T-helper 17 cell (primary cell): Measurements from ENCODE around the gene FBXO8. TPM values are rescaled to one million over a fixed set of nuclear protein-coding genes. Genes with fewer than 3 reads are reported as not detected.

Experiments
- ATAC-seq: fragments of 150-1000 bp; cut with Tn5 transposase; 2 replicates; pipeline ENCODE4 v1.10.0; 2021; ENCODE audit warnings: mild to moderate bottlenecking, moderate library complexity
- DNase-seq, 3 donors: peaks; one replicate each; pipeline versions ENCODE4 v3.0.0 to v3.0.0-alpha.2; 2020 to 2021
- H3K9me3 ChIP-seq: one replicate; pipeline ENCODE4 v1.7.0; 2013; ENCODE audit warnings: low read length, mild to moderate bottlenecking; ENCODE audit not compliant: control insufficient read depth, poor library complexity, severe bottlenecking
- H3K27ac Mint-ChIP-seq: one replicate; pipeline ENCODE4 v1.8.0; 2022; ENCODE audit warnings: mild to moderate bottlenecking, moderate library complexity, mixed read lengths
- H3K27me3 Mint-ChIP-seq: one replicate; pipeline ENCODE4 v1.8.0; 2022; ENCODE audit warnings: mixed read lengths
- H3K36me3 Mint-ChIP-seq: one replicate; pipeline ENCODE4 v1.8.0; 2022; ENCODE audit warnings: low read depth, mixed read lengths
- H3K4me1 Mint-ChIP-seq: one replicate; pipeline ENCODE4 v1.8.0; 2022; ENCODE audit warnings: mild to moderate bottlenecking, mixed read lengths
- H3K4me3 Mint-ChIP-seq: one replicate; pipeline ENCODE4 v1.8.0; 2022; ENCODE audit warnings: mild to moderate bottlenecking, moderate library complexity, mixed read lengths
- total RNA-seq, 4 donors: library from RNA in 2 of 4; stranded (reverse) in 2 of 4; gene quantifications; one replicate each; pipeline ENCODE4 v1.2.3 and lab custom pipeline; 2022 to 2026

Gene FBXO8
- total RNA-seq, 2 donors from 2014 or later, result 13.9 to 20.0 TPM

GRCh38 chr4:174218127-174218790 is 65.2 kb downstream of the FBXO8 start:
- ATAC-seq (no peak), DNase-seq (no peak)
- Mint-ChIP-seq H3K4me3 (peak overlapping the region; percentile 60), H3K27ac (peak overlapping the region; percentile 47), H3K4me1 (peaks cover 28% of the 10 kb centered on the region), H3K36me3 (no peaks in the 10 kb centered on the region), H3K27me3 (peaks cover 67% of the 10 kb centered on the region)
- H3K9me3 ChIP-seq, result no peaks in the 10 kb centered on the region

- peak overlapping the region; percentile 60 for H3K4me3 Mint-ChIP-seq
- DNase-seq, result no peak
- H3K27ac Mint-ChIP-seq, result peak overlapping the region; percentile 47
- H3K9me3 ChIP-seq, result no peaks in the 10 kb centered on the region
- H3K4me1 Mint-ChIP-seq, result peaks cover 28% of the 10 kb centered on the region
- H3K36me3 Mint-ChIP-seq, result no peaks in the 10 kb centered on the region
- ATAC-seq, result peak; percentile 41
- H3K27me3 Mint-ChIP-seq, result peaks cover 73% of the 10 kb centered on the region
Measured at GRCh38 chr4:174217273-174218126, 66.0 kb downstream of the FBXO8 start.

- H3K27me3 Mint-ChIP-seq, result peaks cover 75% of the 10 kb centered on the region
- H3K4me3 Mint-ChIP-seq, result peak overlapping the region; percentile 39
- H3K4me1 Mint-ChIP-seq, result peaks cover 30% of the 10 kb centered on the region
- no peaks in the 10 kb centered on the region for H3K9me3 ChIP-seq
- H3K27ac Mint-ChIP-seq, result no peak overlapping the region
- no peak for DNase-seq
- no peaks in the 10 kb centered on the region for H3K36me3 Mint-ChIP-seq
- no peak for ATAC-seq
Measured at GRCh38 chr4:174216799-174217272, 66.6 kb downstream of the FBXO8 start.

GRCh38 chr4:174215961-174216680 is 67.3 kb downstream of the FBXO8 start:
- DNase-seq (no peak), ATAC-seq (no peak)
- no peaks in the 10 kb centered on the region for H3K9me3 ChIP-seq
- Mint-ChIP-seq H3K36me3 (no peaks in the 10 kb centered on the region), H3K4me3 (peak overlapping the region; percentile 39), H3K4me1 (peaks cover 34% of the 10 kb centered on the region), H3K27me3 (peaks cover 77% of the 10 kb centered on the region), H3K27ac (peak overlapping the region; percentile 34)

- H3K27ac Mint-ChIP-seq, result peak overlapping the region; percentile 34
- H3K36me3 Mint-ChIP-seq, result no peaks in the 10 kb centered on the region
- no peaks in the 10 kb centered on the region for H3K9me3 ChIP-seq
- H3K4me1 Mint-ChIP-seq, result peaks cover 34% of the 10 kb centered on the region
- ATAC-seq (no peak), DNase-seq (no peak)
- H3K27me3 Mint-ChIP-seq, result peaks cover 88% of the 10 kb centered on the region
- H3K4me3 Mint-ChIP-seq, result no peak overlapping the region
Measured at GRCh38 chr4:174215057-174215456, 68.4 kb downstream of the FBXO8 start.

- peak overlapping the region; percentile 72 for H3K27ac Mint-ChIP-seq
Measured at GRCh38 chr4:174214101-174214878, 69.2 kb downstream of the FBXO8 start.

GRCh38 chr4:174213731-174214100 is 69.8 kb downstream of the FBXO8 start:
- H3K9me3 ChIP-seq, result no peaks in the 10 kb centered on the region
- Mint-ChIP-seq H3K4me3 (peak overlapping the region; percentile 39), H3K27ac (peak overlapping the region; percentile 72), H3K36me3 (no peaks in the 10 kb centered on the region), H3K4me1 (peaks cover 34% of the 10 kb centered on the region), H3K27me3 (peaks cover 94% of the 10 kb centered on the region)
- DNase-seq, result no peak
- ATAC-seq, result no peak

More at GRCh38 chr4:174214101-174214878, 69.2 kb downstream of the FBXO8 start:
- peaks cover 34% of the 10 kb centered on the region for H3K4me1 Mint-ChIP-seq
- ATAC-seq, result peak; percentile 53
- peak overlapping the region; percentile 39 for H3K4me3 Mint-ChIP-seq
- H3K9me3 ChIP-seq, result no peaks in the 10 kb centered on the region
- H3K27me3 Mint-ChIP-seq, result peaks cover 94% of the 10 kb centered on the region
- H3K36me3 Mint-ChIP-seq, result no peaks in the 10 kb centered on the region
- no peak for DNase-seq

GRCh38 chr4:174212061-174212460 is 71.4 kb downstream of the FBXO8 start:
- DNase-seq, result no peak
- peak overlapping the region; percentile 45 for H3K4me3 Mint-ChIP-seq
- H3K9me3 ChIP-seq, result no peaks in the 10 kb centered on the region
- ATAC-seq, result no peak
- peaks cover 26% of the 10 kb centered on the region for H3K4me1 Mint-ChIP-seq
- no peaks in the 10 kb centered on the region for H3K36me3 Mint-ChIP-seq
- H3K27ac Mint-ChIP-seq, result no peak overlapping the region
- H3K27me3 Mint-ChIP-seq, result peaks cover 89% of the 10 kb centered on the region

- H3K4me1 Mint-ChIP-seq, result peaks cover 25% of the 10 kb centered on the region
- peak overlapping the region; percentile 45 for H3K4me3 Mint-ChIP-seq
- ATAC-seq, result no peak
- peaks cover 86% of the 10 kb centered on the region for H3K27me3 Mint-ChIP-seq
- H3K9me3 ChIP-seq, result no peaks in the 10 kb centered on the region
- H3K36me3 Mint-ChIP-seq, result no peaks in the 10 kb centered on the region
- no peak for DNase-seq
- no peak overlapping the region for H3K27ac Mint-ChIP-seq
Measured at GRCh38 chr4:174211622-174212044, 71.8 kb downstream of the FBXO8 start.

- peaks cover 22% of the 10 kb centered on the region for H3K4me1 Mint-ChIP-seq
- H3K27me3 Mint-ChIP-seq, result peaks cover 86% of the 10 kb centered on the region
- peak overlapping the region; percentile 45 for H3K4me3 Mint-ChIP-seq
Measured at GRCh38 chr4:174210952-174211490, 72.4 kb downstream of the FBXO8 start.

GRCh38 chr4:174210354-174210753 is 73.1 kb downstream of the FBXO8 start:
- ATAC-seq (no peak), DNase-seq (no peak)
- no peak overlapping the region for H3K4me3 Mint-ChIP-seq
- no peaks in the 10 kb centered on the region for H3K9me3 ChIP-seq
- no peaks in the 10 kb centered on the region for H3K36me3 Mint-ChIP-seq
- H3K27me3 Mint-ChIP-seq, result peaks cover 85% of the 10 kb centered on the region
- H3K4me1 Mint-ChIP-seq, result peaks cover 20% of the 10 kb centered on the region
- no peak overlapping the region for H3K27ac Mint-ChIP-seq

More at GRCh38 chr4:174210952-174211490, 72.4 kb downstream of the FBXO8 start:
- no peak for ATAC-seq
- no peaks in the 10 kb centered on the region for H3K9me3 ChIP-seq
- Mint-ChIP-seq H3K36me3 (no peaks in the 10 kb centered on the region), H3K27ac (no peak overlapping the region)
- no peak for DNase-seq

GRCh38 chr4:174209341-174209740 is 74.1 kb downstream of the FBXO8 start:
- no peak overlapping the region for H3K4me3 Mint-ChIP-seq
- no peaks in the 10 kb centered on the region for H3K9me3 ChIP-seq
- DNase-seq (no peak), ATAC-seq (no peak)
- H3K27ac Mint-ChIP-seq, result no peak overlapping the region
- no peaks in the 10 kb centered on the region for H3K36me3 Mint-ChIP-seq
- peaks cover 18% of the 10 kb centered on the region for H3K4me1 Mint-ChIP-seq
- H3K27me3 Mint-ChIP-seq, result peaks cover 86% of the 10 kb centered on the region
